ENCODE measurements around the gene MTA3. TPM values are rescaled to one million over a fixed set of nuclear protein-coding genes. Genes with fewer than 3 reads are reported as not detected.
A peak's percentile ranks its signal among the peaks of the same experiment; 100 is the strongest.

The MTA3 gene
- total RNA-seq, 1 donor from 2014 or later, result 6.7 TPM

GRCh38 chr2:42653039-42653438 is 84.6 kb downstream of the MTA3 start:
- ATAC-seq (no peak), DNase-seq (ENCODE audit: low spot score) (no peak)

DNA sequence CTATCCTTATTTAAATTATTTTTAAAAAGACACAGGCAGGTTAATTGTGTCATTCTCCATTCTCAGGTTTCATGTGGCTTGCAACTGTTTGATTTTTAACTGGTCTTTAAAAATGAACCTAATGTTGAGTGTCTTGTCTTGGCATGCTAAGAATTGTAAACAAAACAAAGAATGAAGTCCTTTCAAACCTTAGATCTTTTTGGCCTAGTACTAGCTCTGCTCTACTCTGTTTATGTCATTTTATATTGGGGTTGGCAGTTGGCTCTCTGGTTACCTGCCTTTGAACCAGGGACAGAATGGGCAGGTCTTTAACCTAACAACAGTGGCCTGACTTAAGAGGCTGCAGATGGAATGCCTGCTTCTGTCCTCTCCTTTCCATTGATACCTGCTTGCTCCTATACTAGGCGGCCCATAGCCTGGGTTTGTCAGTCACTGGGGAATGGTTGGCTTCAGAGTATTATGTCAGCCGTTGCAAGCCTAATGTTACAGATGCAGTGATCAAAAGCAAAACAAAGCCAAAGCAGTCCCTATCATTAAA is 85.5 kb downstream of the MTA3 start:
- ATAC-seq, result peak; percentile 16

DNA sequence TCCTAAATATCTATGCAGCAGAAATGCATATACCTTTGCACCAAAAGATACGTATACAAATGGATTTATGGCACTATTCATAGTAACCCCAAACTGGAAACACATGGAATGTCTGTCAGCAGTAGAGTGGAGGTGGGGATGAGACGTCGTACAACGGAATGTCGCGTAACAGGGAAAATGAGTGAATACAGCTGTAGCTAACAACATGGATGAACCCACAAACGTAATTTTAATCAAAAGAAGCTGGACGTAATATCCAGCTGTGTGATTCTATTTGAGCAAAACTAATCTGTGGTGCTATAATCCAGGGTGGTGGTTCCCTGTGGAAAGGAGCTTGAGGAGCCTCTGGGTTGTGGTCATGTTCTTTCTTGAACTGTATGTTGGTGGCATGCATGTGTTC is 89.9 kb downstream of the MTA3 start:
- ATAC-seq (no peak), DNase-seq (ENCODE audit: low spot score) (no peak)

More for the DNA sequence above, 85.5 kb downstream of the MTA3 start:
- no peak for DNase-seq (ENCODE audit: low spot score)

DNA sequence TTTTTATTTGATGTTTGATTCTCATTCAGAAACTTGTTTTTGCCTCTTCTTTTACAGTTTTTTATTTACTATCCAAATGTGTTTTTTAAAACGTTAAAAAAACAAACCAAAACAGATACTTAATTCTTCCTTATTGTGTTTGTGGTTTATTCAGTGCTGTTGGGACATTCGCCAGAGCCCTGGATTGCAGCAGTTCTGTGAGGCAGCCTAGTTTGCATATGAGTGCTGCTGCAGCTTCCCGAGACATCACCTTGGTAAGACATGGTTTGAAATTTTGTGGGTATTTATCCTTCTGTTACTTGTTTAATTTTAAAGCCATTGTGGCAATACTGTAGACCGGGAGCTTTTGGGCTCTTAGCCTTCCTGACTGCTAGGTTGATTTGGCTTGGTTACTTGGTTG is 91.2 kb downstream of the MTA3 start:
- DNase-seq (ENCODE audit: low spot score), result no peak
- no peak for ATAC-seq

DNA sequence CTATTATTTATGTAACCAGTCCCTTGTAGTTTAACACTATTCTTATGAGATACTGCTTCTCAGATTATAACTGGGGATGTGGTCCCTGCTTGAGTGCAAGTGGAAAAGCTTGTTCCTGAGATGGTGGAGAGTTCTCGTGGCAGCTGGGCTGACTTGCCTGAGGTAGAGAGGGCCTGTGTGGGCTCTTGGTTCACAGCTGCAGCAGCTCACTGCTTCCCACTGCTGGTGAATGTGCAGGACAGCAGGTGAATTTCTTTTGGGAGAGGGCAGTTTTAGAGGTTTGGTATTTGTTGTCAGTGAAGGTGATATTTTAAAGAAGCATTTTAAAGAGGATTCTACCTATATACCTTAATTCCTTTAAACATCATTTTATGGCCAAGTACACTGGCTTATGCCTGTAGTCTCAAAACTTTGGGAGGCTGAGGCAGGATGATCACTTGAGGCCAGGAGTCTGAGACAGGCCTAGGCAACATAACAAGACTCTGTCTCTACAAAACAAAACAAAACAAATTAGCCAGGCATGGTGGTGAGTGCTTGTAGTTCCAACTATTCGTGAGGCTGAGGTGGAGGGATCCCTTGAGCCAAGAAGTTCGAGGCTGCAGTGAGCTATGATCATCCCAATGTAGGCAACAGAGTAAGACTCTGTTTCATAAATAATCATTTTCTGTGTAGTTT is 94.8 kb downstream of the MTA3 start:
- ATAC-seq (peak; percentile 100), DNase-seq (ENCODE audit: low spot score) (peak; percentile 57)

GRCh38 chr2:42663828-42664227 is 95.4 kb downstream of the MTA3 start:
- ATAC-seq, result no peak

GRCh38 chr2:42673989-42674579 is 105.7 kb downstream of the MTA3 start:
- ATAC-seq, result peak; percentile 19
- DNase-seq (ENCODE audit: low spot score), result no peak

More at GRCh38 chr2:42663828-42664227, 95.4 kb downstream of the MTA3 start:
- DNase-seq (ENCODE audit: low spot score), result no peak

DNA sequence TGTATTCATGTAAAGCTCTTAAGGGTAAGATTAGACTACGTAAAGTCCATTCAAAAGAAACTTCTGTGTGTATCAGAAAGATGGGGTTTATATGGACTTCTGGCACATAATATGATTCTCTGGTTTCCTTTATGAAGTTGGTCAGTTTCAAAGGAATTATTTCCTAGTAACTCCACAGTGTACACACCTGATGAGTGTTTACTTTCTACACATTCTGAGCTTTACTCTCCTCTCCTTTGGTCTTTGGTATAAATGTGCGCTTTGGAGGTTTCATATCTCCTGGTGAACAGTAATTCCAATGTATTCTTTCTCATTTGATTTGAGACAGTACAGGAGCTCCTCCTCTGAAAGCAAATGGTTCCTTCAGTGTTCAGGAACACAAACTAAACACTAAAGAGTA is 107.4 kb downstream of the MTA3 start:
- DNase-seq (ENCODE audit: low spot score), result no peak
- no peak for ATAC-seq

DNA sequence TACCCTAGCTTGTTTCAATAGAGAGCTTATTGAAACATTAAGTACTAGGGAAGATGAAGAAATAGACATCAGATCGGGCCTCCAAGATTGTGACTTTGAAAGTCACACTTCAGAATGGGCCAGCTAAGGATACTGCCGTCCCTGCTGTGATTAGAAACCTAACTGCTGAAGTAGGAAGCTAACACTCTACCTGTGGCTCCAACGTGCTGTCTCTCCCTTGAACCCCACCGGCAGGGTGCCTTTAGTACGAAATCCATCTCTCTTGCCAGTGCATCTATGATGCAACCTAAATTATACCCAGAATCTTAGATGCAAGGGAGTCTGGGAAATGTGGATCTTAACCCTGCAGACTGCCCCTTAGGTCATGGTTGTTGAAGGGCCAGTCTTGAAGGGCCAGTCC is 116.9 kb downstream of the MTA3 start:
- ATAC-seq (no peak), DNase-seq (ENCODE audit: low spot score) (no peak)

- DNase-seq (ENCODE audit: low spot score) (no peak), ATAC-seq (no peak)
Observed at GRCh38 chr2:42693013-42693615, 124.7 kb downstream of the MTA3 start.

- ATAC-seq (peak; percentile 37), DNase-seq (ENCODE audit: low spot score) (no peak)
Observed at GRCh38 chr2:42693688-42694479, 125.5 kb downstream of the MTA3 start.

DNA sequence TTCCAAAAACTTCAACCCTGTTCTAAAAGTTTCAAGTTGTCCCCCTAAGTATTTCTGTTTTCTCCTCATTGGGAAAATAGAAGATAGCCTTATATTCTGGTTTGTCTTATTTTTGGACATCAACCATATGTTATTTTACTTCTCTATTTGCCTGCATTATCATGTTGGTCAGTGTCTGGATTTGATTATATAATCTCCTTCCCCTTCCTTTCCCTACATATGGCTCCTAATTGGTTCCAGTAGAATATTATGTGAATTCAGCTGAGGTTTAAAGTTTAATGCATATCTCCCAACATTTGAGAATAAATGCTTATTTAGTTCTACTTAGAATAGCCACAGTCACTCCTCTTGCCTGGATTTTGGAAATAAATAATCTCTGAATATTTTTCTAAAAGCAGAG is 128.6 kb downstream of the MTA3 start:
- DNase-seq (ENCODE audit: low spot score) (no peak), ATAC-seq (no peak)

DNA sequence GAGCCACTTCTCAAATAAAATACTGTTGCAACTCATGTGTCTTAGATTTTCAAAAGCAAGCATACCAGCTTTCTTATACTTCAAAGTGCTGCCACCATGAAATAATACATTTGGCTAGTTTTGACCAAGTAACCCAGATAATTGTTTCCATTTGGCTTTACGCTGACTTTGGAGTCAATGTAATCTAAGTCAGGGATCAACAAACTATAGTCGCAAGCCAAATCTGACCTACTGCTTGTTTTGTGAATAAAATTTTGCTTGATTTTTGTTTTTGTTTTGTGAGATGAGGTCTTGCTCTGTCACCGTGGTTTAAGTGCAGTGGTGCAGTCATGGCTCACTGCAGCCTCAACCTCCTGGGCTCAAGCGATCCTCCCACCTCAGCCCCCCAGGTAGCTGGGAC is 130.5 kb downstream of the MTA3 start:
- no peak for DNase-seq (ENCODE audit: low spot score)

DNA sequence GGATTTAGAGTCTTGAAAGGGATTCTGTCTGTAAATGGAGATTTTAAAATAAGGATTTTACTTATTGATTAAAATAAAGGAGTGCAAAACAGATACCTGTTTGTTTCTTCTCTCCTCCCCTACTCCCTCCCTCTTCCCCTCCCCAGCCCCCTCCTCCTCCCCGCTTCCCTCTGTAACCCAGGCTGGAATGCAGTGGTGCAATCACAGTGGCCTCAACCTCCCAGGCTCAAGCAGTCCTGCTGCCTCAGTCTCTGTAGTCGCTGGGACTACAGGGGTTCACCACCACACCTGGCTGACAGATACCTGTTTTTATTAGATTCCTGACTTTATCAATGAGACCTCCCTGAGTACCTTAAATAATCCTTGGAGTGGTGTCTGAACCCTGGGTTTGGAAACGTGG is 138.4 kb downstream of the MTA3 start:
- ATAC-seq, result no peak

More for the DNA sequence above, 130.5 kb downstream of the MTA3 start:
- no peak for ATAC-seq

DNA sequence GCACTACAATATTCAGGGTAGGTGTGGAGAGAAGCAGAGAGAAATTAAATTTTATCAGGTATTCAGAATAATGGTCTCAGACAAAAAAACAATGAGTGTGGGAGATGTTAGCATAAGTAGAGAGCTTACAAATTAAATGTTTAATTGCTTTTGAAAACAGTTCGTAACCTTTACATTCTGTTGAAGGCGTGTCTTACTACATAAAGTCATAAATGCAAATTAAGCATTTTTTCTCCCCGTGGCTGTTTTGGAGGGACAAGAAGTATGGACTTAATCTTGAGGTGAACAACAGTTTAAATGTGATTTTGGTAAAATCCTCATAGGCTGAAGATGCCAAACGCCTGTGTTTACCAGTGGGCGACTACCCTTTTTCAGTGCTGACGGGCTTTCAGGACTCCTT is 139.7 kb downstream of the MTA3 start:
- DNase-seq (ENCODE audit: low spot score) (no peak), ATAC-seq (no peak)

More for the DNA sequence above, 138.4 kb downstream of the MTA3 start:
- no peak for DNase-seq (ENCODE audit: low spot score)

GRCh38 chr2:42711896-42712295 is 143.5 kb downstream of the MTA3 start:
- DNase-seq (ENCODE audit: low spot score) (no peak), ATAC-seq (no peak)

DNA sequence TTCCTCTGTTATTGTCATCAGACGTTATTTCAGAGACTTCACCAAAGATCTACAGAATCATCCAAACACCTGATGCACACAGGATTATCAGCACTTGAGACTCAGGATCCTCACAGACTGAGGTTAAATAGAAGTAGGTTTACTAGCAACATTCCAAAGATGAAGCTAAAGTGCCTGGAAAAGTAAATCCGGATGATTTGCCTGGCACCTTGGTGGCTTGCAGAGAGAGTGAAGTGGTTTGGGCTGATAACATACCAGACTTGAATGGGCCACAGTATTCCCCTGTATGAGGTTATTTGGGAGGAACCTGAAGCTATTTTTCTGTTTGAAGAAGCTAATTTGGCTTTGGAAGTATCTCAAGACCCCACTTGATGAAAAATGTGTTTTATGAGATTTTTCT is 144.5 kb downstream of the MTA3 start:
- no peak for DNase-seq (ENCODE audit: low spot score)
- no peak for ATAC-seq

GRCh38 chr2:42713920-42714319 is 145.5 kb downstream of the MTA3 start:
- no peak for ATAC-seq
- no peak for DNase-seq (ENCODE audit: low spot score)

- DNase-seq (ENCODE audit: low spot score), result no peak
- ATAC-seq, result no peak
Observed at GRCh38 chr2:42714686-42715085, 146.3 kb downstream of the MTA3 start.

GRCh38 chr2:42721898-42722297 is 153.5 kb downstream of the MTA3 start:
- no peak for ATAC-seq
- DNase-seq (ENCODE audit: low spot score), result no peak

All from left lobe of liver (tissue), 2 donors.